Stimulated activated CD8-positive, alpha-beta memory T cell treated with anti-CD3 and anti-CD28 coated beads, Interleukin-4, amount 100 ng/mL, for 1 hour (primary cell): Measurements from ENCODE around the gene TRUB2.

Experiments
- DNase-seq, 2 donors: peaks; one replicate each; pipeline ENCODE4 v3.0.0-alpha.2; 2020; ENCODE audit warnings: low read depth in 2 of 2, low spot score in 1 of 2

TRUB2 gene

DNA sequence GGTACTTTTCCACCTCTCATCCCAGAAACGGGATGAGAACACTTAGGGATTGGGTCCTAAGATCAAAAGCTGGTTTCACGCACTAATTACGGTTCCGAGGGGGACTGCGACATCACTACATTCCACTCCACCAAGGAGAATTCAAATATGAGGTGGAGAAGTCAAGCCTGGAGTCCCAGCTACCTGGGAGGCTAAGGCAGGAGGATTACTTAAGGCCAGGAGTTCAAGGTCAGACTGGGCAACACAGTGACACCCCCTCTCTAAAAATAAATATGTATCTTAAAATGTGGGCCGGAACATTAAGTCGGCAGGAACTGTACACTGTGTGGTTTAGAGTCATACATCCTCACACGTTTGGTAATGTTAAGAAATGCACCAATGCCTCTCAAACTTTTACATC, 48.0 kb downstream of the TRUB2 start:
- no peak for DNase-seq

DNA sequence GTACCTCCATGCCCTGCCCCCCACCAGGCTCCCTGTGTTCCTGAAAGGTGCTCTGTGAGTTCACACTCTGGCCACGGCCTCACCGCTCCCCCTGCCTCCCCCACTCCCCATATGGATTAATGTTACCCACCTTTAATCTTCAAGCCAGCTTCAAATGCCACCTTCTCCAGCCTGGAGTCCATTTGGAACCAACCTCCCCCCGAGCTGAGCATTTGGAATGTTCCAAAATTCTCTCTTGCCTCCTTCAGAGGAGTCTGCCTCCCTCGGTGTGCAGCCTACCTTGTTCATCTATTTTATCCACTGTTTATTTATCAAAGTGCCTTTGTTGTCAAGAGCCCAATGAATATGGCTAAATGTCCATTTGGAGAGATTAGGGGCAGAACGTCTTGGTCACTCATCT, 50.7 kb downstream of the TRUB2 start:
- no peak for DNase-seq

DNA sequence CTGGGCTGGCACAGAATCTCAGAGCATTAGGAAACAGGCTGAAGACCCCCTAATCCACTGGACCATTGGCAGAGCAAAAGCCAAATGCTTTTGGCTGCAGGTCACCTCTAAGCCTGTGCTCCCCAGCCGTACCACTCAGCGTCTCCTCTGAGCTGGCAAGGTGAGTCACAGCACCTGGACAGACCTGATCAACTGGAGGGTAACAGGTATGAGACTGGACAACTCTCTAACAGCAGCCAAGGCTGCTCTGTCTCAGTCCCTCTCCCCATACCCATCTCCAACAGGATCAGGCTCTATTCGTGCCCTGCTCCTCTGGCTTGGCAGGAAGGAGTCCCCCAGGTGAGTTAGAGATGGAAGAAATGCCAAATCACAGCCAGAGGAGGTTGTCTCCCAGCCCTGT, 51.1 kb downstream of the TRUB2 start:
- no peak for DNase-seq

DNA sequence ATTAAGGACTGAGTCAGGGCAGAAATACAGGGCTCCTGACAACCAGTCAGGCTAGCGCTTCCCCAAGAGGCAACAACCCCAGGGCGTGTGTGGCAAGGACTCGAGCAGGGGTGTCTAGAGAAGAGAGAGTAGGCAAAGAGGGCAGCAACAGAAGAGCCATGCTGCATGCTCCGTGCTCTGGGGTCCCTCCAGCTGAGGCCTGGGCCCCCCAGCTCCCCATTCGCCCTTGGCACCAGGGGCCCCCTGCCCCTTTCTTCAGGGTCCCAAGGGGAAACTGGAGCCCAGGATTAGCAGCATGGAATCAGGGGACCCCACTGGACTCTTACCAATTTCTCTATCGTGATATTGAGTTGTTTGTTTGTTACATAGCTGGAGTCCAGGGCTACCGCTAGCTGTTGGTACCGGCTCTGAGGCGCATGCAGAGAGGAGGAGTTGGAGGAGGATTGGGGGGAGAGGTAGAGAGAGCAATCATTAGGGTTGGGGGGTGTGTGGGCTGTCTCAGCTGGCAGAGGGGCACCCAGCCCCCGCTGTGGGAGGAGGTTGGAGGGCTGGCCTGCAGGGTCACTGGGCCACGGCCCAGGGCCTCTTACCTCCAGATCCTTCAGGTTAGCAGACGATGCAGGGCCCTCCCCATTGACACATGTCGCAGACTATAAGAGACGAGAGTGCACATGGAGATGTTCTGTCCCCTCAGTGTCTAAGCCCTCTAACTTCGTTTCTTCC, 55.2 kb downstream of the TRUB2 start:
- no peak for DNase-seq

DNA sequence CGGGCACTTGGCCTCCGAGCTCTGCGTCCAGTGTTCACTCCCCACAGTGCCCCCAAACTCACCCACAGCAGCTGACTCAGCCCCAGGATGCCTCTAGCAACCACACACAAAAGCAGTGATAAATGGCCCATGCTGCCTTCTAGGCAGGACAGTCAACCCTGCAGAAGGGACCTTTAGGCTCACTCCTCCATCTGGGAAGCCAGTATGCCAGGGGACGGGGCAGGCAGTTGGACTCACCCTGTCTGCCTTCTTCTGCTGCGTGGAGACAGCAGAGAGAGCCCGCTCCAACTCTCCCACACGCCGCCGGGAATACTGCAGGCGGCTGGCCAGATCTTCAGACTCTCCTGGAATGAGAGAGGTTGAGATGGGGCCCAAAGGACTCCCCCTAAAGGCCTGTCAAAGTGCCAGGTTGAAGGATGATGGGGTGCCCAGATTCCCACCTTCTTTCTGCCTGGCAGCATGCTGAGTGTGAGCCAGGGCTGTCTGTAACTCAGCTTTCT, 56.8 kb downstream of the TRUB2 start:
- DNase-seq, result no peak

DNA sequence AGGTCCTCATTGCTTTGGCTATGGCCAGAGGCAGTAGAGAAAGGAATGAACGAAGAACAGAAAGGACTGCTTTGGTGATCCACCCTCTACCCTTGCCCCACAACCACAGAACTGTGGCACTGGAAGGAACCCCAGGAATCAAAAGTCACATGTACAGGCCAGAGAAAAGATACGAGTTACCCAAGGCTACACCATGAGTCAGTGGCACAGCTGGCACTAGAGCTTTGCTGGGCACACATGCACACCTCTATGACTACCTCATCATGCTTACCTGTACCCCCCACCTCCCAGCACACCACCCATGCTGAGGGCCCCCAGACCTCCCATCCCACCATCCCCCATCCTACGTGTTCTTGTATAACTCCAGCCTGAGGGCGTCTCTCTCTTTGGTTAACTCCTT, 59.6 kb downstream of the TRUB2 start:
- DNase-seq, result no peak

DNA sequence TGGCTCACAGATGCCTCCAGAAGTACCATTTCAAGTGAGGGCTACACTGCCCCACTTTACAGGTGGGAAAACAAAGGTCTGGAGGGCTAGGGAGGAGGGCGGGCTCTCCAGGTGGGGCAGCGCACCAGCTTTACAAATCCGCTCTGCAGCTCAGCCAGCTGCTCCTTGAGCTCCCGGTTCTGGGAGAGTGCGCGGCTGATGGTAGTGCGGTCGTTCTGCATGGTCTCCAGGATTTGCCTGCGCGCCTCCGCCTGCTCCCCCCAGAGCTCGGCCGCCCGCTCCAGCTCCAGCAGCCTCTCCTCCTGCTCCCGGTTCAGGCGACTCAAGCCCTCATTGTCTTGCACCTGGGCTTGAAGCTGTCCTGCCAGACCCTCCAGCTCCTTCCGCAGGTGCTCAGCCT, 61.9 kb downstream of the TRUB2 start:
- no peak for DNase-seq

DNA sequence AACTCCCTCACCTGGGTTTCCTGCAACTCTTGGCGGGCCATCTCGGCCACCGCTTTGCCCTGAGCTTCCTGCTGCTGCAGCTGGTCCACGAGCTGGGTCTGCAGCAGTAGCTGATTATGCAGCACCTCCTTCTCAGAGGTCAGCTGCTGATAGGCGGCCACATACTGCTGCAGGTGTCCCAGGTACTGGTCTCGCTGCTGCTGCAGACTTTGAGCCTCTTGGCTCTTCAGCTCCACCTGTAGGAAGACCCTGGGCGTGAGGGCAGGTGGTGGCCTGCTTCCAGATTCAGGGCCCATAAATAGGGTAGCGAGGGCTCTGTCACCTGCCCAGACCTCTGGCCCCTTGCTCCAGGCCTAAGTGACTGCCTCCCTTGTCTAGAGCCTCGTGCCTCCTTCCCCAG, 63.1 kb downstream of the TRUB2 start:
- DNase-seq, result no peak

DNA sequence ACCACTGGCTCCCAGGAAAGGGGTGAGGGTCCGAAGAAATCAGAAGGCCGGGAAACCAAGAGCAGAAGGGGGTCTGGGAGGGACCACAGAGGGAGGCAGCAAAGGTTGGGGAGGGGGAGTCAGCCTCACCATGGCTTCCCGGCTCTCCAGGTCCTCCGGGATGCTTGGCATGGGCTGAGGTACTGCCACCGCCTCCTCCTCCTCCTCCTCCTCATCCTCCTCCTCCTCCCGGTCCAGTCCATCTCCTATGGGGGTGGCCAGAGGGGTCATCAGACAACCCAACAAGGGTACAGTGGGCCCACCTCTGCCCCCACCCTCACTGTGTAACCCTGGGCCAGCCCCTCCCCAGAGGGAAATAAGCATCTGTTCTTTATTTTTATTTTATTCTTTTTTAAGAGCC, 63.9 kb downstream of the TRUB2 start:
- no peak for DNase-seq

DNA sequence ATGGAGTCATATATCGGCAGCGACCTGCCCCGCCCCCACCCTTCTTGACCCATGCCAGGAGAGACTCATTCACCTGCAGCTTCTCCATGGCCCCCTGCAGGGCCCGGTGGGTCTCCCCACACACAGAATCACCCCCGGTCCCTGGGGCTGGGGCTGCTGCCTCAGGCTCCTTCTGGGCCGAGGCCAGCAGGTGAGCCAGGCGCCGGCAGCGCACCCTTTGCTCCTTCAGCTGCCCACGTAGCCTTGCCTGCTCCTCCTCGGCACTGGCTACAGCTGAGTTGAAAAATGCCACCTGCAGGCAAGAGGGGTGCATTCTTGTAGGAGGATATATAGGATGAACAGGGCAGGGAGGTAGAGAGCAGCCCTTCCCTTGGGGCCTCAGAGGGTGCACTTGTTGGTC, 64.3 kb downstream of the TRUB2 start:
- DNase-seq, result no peak

DNA sequence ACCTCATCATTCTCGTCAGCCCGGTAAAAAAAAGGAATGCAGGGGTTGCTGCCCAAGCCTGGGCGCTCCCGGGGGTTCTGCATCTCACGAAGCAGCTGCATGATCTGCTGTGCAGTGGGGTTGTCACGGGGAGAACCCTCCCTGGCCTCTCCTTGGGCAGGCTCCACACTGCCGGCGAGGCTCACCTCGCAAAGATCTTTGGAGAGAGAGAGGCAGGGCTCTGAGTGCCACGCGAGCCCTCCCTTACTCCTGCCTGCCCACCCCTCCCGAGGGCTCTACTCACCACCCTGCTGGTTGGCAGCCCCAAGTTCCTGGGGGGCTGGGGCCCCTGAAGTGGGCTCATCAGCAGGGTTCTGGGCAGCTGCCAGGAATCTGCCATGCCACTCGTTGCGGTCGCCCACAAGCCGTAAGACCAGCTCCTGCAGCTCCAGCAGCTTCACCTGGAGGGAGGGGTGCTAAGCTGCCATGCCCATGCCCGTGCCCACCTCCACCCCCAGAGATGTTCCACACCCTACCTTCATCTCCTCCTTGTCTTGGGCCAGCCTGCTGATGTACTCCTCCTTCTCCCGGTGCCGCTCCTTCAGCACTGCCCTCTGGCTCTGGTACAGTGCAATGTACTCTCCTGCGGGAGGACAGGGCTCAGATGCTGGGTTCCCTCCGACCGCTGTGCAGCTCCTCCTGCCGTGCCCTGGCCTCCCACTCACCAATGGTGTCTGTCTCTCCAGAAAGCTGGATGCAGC, 65.0 kb downstream of the TRUB2 start:
- no peak for DNase-seq
